ENCODE results near the gene ADD2.

The ADD2 gene

DNA sequence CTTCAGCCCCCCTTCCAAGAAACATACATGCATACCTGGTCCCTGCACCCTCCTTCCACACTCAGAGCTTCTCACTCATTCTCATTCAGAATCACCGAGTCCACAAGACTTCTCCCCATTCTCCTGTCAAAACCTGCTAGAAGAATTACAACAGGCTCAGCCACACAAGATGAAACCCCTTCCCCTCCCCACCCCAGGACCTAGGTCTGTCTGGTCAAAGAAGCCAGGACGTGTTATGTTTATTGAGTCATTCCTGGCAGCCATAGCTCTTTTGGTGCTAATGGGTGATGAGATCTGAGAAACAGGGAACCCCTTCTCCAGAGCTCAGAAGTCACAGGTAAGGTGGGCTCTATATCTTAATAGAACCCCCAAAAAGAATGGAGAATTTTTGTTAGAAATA is 1.4 kb upstream of the ADD2 start:
- ATAC-seq: no peak
- TF ChIP-seq, protein P1, sequence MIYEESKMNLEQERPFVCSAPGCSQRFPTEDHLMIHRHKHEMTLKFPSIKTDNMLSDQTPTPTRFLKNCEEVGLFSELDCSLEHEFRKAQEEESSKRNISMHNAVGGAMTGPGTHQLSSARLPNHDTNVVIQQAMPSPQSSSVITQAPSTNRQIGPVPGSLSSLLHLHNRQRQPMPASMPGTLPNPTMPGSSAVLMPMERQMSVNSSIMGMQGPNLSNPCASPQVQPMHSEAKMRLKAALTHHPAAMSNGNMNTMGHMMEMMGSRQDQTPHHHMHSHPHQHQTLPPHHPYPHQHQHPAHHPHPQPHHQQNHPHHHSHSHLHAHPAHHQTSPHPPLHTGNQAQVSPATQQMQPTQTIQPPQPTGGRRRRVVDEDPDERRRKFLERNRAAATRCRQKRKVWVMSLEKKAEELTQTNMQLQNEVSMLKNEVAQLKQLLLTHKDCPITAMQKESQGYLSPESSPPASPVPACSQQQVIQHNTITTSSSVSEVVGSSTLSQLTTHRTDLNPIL (CRISPR knock-in tag; IDR thresholded peaks at IDR 0.05; ENCODE audit: low read depth): no peak
- TF ChIP-seq ZNF565 (CRISPR knock-in tag; conservative IDR thresholded peaks at IDR 0.05; ENCODE audit: low read depth) (no peak), ZFP3 (CRISPR knock-in tag; IDR thresholded peaks at IDR 0.05) (no peak), ZC3H10 (CRISPR knock-in tag; IDR thresholded peaks at IDR 0.05) (no peak), SNAI2 (CRISPR knock-in tag; IDR thresholded peaks at IDR 0.05) (no peak), PPARA (CRISPR knock-in tag; IDR thresholded peaks at IDR 0.05; ENCODE audit: borderline replicate concordance) (no peak), CSDC2 (CRISPR knock-in tag; IDR thresholded peaks at IDR 0.05) (no peak), RARB (CRISPR knock-in tag; IDR thresholded peaks at IDR 0.05) (no peak), ESRRG (CRISPR knock-in tag; IDR thresholded peaks at IDR 0.05) (no peak), BACH2 (CRISPR knock-in tag; IDR thresholded peaks at IDR 0.05; ENCODE audit: borderline replicate concordance) (no peak), OSR1 (CRISPR knock-in tag; IDR thresholded peaks at IDR 0.05) (no peak), TCF4 (CRISPR knock-in tag; IDR thresholded peaks at IDR 0.05; ENCODE audit: borderline replicate concordance) (no peak)
- TF ChIP-seq, protein P2, sequence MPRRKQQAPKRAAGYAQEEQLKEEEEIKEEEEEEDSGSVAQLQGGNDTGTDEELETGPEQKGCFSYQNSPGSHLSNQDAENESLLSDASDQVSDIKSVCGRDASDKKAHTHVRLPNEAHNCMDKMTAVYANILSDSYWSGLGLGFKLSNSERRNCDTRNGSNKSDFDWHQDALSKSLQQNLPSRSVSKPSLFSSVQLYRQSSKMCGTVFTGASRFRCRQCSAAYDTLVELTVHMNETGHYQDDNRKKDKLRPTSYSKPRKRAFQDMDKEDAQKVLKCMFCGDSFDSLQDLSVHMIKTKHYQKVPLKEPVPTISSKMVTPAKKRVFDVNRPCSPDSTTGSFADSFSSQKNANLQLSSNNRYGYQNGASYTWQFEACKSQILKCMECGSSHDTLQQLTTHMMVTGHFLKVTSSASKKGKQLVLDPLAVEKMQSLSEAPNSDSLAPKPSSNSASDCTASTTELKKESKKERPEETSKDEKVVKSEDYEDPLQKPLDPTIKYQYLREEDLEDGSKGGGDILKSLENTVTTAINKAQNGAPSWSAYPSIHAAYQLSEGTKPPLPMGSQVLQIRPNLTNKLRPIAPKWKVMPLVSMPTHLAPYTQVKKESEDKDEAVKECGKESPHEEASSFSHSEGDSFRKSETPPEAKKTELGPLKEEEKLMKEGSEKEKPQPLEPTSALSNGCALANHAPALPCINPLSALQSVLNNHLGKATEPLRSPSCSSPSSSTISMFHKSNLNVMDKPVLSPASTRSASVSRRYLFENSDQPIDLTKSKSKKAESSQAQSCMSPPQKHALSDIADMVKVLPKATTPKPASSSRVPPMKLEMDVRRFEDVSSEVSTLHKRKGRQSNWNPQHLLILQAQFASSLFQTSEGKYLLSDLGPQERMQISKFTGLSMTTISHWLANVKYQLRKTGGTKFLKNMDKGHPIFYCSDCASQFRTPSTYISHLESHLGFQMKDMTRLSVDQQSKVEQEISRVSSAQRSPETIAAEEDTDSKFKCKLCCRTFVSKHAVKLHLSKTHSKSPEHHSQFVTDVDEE (CRISPR knock-in tag; IDR thresholded peaks at IDR 0.05): no peak
- TF ChIP-seq, protein P3, sequence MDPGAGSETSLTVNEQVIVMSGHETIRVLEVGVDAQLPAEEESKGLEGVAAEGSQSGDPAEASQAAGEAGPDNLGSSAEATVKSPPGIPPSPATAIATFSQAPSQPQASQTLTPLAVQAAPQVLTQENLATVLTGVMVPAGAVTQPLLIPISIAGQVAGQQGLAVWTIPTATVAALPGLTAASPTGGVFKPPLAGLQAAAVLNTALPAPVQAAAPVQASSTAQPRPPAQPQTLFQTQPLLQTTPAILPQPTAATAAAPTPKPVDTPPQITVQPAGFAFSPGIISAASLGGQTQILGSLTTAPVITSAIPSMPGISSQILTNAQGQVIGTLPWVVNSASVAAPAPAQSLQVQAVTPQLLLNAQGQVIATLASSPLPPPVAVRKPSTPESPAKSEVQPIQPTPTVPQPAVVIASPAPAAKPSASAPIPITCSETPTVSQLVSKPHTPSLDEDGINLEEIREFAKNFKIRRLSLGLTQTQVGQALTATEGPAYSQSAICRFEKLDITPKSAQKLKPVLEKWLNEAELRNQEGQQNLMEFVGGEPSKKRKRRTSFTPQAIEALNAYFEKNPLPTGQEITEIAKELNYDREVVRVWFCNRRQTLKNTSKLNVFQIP (CRISPR knock-in tag; IDR thresholded peaks at IDR 0.05; ENCODE audit: borderline replicate concordance, low read depth): no peak
- TF ChIP-seq, protein P4, sequence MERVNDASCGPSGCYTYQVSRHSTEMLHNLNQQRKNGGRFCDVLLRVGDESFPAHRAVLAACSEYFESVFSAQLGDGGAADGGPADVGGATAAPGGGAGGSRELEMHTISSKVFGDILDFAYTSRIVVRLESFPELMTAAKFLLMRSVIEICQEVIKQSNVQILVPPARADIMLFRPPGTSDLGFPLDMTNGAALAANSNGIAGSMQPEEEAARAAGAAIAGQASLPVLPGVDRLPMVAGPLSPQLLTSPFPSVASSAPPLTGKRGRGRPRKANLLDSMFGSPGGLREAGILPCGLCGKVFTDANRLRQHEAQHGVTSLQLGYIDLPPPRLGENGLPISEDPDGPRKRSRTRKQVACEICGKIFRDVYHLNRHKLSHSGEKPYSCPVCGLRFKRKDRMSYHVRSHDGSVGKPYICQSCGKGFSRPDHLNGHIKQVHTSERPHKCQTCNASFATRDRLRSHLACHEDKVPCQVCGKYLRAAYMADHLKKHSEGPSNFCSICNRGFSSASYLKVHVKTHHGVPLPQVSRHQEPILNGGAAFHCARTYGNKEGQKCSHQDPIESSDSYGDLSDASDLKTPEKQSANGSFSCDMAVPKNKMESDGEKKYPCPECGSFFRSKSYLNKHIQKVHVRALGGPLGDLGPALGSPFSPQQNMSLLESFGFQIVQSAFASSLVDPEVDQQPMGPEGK (CRISPR knock-in tag; IDR thresholded peaks at IDR 0.05; ENCODE audit: borderline replicate concordance): no peak
- TF ChIP-seq, protein P5, sequence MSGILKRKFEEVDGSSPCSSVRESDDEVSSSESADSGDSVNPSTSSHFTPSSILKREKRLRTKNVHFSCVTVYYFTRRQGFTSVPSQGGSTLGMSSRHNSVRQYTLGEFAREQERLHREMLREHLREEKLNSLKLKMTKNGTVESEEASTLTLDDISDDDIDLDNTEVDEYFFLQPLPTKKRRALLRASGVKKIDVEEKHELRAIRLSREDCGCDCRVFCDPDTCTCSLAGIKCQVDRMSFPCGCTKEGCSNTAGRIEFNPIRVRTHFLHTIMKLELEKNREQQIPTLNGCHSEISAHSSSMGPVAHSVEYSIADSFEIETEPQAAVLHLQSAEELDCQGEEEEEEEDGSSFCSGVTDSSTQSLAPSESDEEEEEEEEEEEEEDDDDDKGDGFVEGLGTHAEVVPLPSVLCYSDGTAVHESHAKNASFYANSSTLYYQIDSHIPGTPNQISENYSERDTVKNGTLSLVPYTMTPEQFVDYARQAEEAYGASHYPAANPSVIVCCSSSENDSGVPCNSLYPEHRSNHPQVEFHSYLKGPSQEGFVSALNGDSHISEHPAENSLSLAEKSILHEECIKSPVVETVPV (CRISPR knock-in tag; IDR thresholded peaks at IDR 0.05): no peak

DNA sequence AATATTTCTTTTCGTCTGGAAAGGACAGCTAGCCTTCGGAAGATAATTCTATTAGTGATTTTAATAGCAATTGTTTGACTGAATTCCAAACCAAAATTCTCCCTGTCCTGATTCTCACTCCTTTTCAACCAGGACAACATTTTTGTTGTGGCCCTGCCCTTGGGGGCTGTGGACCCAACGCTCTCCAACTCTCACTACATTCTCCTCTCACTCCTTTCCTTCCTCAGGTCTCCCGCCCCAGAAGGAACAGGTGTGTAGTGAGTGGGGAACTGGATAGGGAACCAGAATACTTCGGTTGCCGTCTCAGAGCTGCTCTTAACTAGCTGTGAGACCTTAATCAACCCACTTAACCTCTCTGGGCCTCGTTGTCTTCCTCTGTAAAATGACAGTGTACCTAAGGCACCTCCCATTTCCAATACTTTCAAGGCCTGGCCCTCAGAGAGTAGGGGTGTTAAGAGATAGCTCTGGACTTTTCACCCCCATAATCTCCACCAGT is 638 bp upstream of the ADD2 start:
- no peak for ATAC-seq
- TF ChIP-seq, protein P1 (CRISPR knock-in tag; IDR thresholded peaks at IDR 0.05; ENCODE audit: low read depth): no peak
- TF ChIP-seq ZFP30 (CRISPR knock-in tag; IDR thresholded peaks at IDR 0.05): no peak
- TF ChIP-seq ESRRG (CRISPR knock-in tag; IDR thresholded peaks at IDR 0.05): no peak
- TF ChIP-seq GLIS3 (CRISPR knock-in tag; IDR thresholded peaks at IDR 0.05): no peak
- TF ChIP-seq ZFP3 (CRISPR knock-in tag; IDR thresholded peaks at IDR 0.05): no peak
- TF ChIP-seq, protein P2 (CRISPR knock-in tag; IDR thresholded peaks at IDR 0.05): no peak
- no peak for TF ChIP-seq PPARA (CRISPR knock-in tag; IDR thresholded peaks at IDR 0.05; ENCODE audit: borderline replicate concordance)
- TF ChIP-seq SNAI2 (CRISPR knock-in tag; IDR thresholded peaks at IDR 0.05): no peak
- no peak for TF ChIP-seq OSR1 (CRISPR knock-in tag; IDR thresholded peaks at IDR 0.05)
- no peak for TF ChIP-seq ZNF70 (CRISPR knock-in tag; IDR thresholded peaks at IDR 0.05)
- TF ChIP-seq BACH2 (CRISPR knock-in tag; IDR thresholded peaks at IDR 0.05; ENCODE audit: borderline replicate concordance): no peak
- no peak for TF ChIP-seq ZNF565 (CRISPR knock-in tag; conservative IDR thresholded peaks at IDR 0.05; ENCODE audit: low read depth)
- TF ChIP-seq RARB (CRISPR knock-in tag; IDR thresholded peaks at IDR 0.05): no peak
- TF ChIP-seq, protein P4 (CRISPR knock-in tag; IDR thresholded peaks at IDR 0.05; ENCODE audit: borderline replicate concordance): no peak
- TF ChIP-seq, protein P3 (CRISPR knock-in tag; IDR thresholded peaks at IDR 0.05; ENCODE audit: borderline replicate concordance, low read depth): no peak
- no peak for TF ChIP-seq TOX (CRISPR knock-in tag; IDR thresholded peaks at IDR 0.05; ENCODE audit: borderline replicate concordance)
- no peak for TF ChIP-seq ZC3H10 (CRISPR knock-in tag; IDR thresholded peaks at IDR 0.05)

All from SK-N-SH treated with all-trans-retinoic acid at 6 μM for 48 hours (cell line).